Memory B cell (primary cell): ENCODE measurements around the gene SLC34A3.
"Not testable (repeated sequence)": the region's sequence is repeated elsewhere in the genome, so short reads cannot be mapped to it uniquely, and the experiment has no call there.

Experiments used
- ATAC-seq: fragments of 150-1000 bp; cut with Tn5 transposase; 2 replicates; pipeline ENCODE4 v1.10.0; 2021; ENCODE audit warnings: low read depth, mild to moderate bottlenecking, moderate library complexity
- DNase-seq, 2 donors: peaks; one replicate each; pipeline ENCODE4 v3.0.0; 2022; ENCODE audit warnings: low spot score in 2 of 2
- H3K27ac Mint-ChIP-seq: one replicate; pipeline ENCODE4 v1.8.0; 2022; ENCODE audit warnings: mild to moderate bottlenecking, moderate library complexity, mixed read lengths
- H3K27me3 Mint-ChIP-seq: one replicate; pipeline ENCODE4 v1.8.0; 2022; ENCODE audit warnings: mixed read lengths
- H3K36me3 Mint-ChIP-seq: one replicate; pipeline ENCODE4 v1.8.0; 2022; ENCODE audit warnings: mild to moderate bottlenecking, mixed read lengths
- H3K4me1 Mint-ChIP-seq: one replicate; pipeline ENCODE4 v1.8.0; 2022; ENCODE audit warnings: mixed read lengths
- H3K4me3 Mint-ChIP-seq: one replicate; pipeline ENCODE4 v1.8.0; 2022; ENCODE audit warnings: mild to moderate bottlenecking, moderate library complexity, mixed read lengths
- H3K9me3 Mint-ChIP-seq: one replicate; pipeline ENCODE4 v1.8.0; 2022; ENCODE audit warnings: mixed read lengths

SLC34A3 gene

GRCh38 chr9:137255448-137256114, 24.9 kb downstream of the SLC34A3 start:
- peaks cover 1% of the 10 kb centered on the region for H3K27me3 Mint-ChIP-seq
- peaks cover 9% of the 10 kb centered on the region for H3K4me1 Mint-ChIP-seq
- no peak overlapping the region for H3K27ac Mint-ChIP-seq
- H3K4me3 Mint-ChIP-seq: peak overlapping the region; percentile 84
- DNase-seq (no peak), ATAC-seq (no peak)
- H3K36me3 Mint-ChIP-seq: no peaks in the 10 kb centered on the region
- H3K9me3 Mint-ChIP-seq: no peaks in the 10 kb centered on the region

DNA sequence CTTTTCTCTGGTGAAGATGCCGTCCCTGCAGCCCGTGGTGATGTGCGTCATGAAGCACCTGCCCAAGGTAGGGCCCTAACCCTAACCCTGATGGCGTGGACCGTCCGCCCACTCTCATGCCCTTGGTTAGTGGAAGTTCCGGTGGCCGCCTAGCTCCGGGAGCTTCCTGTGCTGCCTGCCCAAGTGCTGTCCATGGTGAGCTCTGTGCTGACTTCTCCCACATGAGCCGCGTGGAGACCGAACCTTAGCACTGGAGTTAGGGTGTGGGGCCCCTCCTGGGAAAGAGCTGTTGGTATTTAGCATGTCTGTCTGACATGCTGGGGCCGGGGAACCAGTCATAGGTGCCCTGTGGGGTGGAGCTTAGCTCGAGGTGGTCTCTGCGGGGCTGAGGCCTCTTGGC, 25.7 kb downstream of the SLC34A3 start:
- Mint-ChIP-seq H3K4me1 (peaks cover 9% of the 10 kb centered on the region), H3K27me3 (no peaks in the 10 kb centered on the region), H3K4me3 (peak overlapping the region; percentile 84), H3K36me3 (no peaks in the 10 kb centered on the region), H3K9me3 (no peaks in the 10 kb centered on the region), H3K27ac (no peak overlapping the region)
- ATAC-seq (no peak), DNase-seq (no peak)

GRCh38 chr9:137256856-137257255, 26.2 kb downstream of the SLC34A3 start:
- H3K4me1 Mint-ChIP-seq: peaks cover 12% of the 10 kb centered on the region
- H3K27ac Mint-ChIP-seq: no peak overlapping the region
- H3K36me3 Mint-ChIP-seq: no peaks in the 10 kb centered on the region
- no peaks in the 10 kb centered on the region for H3K27me3 Mint-ChIP-seq
- no peaks in the 10 kb centered on the region for H3K9me3 Mint-ChIP-seq
- ATAC-seq: no peak
- H3K4me3 Mint-ChIP-seq: peak overlapping the region; percentile 39
- DNase-seq: no peak

DNA sequence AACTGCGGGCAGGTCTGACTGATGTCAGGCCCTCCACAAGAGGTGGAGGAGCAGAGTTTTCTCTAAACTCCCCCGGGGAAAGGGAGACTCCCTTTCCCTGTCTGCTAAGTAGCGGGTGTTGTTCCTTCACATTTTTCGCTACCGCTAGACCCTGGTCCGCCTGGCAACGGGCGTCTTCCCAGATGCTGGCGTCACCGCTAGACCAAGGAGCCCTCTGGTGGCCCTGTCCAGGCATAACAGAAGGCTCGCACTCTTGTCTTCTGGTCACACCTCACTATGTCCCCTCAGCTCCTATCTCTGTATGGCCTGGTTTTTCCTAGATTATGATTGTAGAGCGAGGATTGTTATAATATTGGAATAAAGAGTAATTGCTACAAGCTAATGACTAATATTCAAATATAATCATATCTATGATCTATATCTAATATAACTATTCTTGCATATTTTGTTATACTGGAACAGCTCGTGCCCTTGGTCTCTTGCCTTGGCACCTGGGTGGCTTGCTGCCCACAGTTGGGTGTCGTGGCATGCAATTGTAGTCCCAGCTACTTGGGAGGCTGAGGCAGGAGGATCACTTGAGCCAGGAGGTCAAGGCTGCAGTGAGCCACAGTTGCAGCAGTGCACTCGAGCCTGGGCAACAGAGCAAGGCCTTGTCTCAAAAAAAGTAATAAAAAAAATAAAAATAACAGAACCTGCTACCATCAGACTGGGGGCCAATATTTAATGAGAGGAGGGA, 31.6 kb downstream of the SLC34A3 start:
- not testable (repeated sequence) for H3K4me1 Mint-ChIP-seq, H3K27ac Mint-ChIP-seq, H3K9me3 Mint-ChIP-seq, DNase-seq, H3K27me3 Mint-ChIP-seq, H3K36me3 Mint-ChIP-seq, H3K4me3 Mint-ChIP-seq, ATAC-seq

GRCh38 chr9:137262909-137263285, 32.2 kb downstream of the SLC34A3 start:
- Mint-ChIP-seq H3K4me1 (peaks cover 12% of the 10 kb centered on the region), H3K9me3 (no peaks in the 10 kb centered on the region), H3K4me3 (no peak overlapping the region), H3K27me3 (no peaks in the 10 kb centered on the region), H3K27ac (no peak overlapping the region), H3K36me3 (peaks cover 3% of the 10 kb centered on the region)
- DNase-seq (no peak), ATAC-seq (no peak)

DNA sequence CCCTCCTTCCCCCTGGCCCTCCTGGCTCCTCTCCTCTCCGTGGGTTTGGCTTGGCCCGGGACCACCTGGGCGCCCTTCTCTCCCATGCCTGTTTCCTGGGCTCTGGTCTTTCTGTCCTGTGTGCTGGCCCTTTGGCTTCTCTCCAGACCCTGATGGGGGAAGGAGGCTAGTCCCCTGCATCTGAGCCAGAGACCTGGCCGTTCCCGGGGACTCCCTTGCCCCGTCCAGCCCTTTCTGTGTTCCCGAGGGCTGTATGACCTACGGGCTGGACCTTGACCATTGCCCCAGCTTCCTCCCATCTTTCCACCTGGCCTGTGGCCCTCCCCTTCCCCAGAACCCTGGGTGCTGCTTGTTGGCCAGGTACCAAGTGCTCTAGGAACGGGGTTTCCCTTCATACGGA, 32.8 kb downstream of the SLC34A3 start:
- Mint-ChIP-seq H3K36me3 (peaks cover 3% of the 10 kb centered on the region), H3K27me3 (no peaks in the 10 kb centered on the region), H3K4me3 (no peak overlapping the region), H3K27ac (no peak overlapping the region), H3K4me1 (peaks cover 16% of the 10 kb centered on the region), H3K9me3 (no peaks in the 10 kb centered on the region)
- ATAC-seq: no peak
- DNase-seq: no peak

DNA sequence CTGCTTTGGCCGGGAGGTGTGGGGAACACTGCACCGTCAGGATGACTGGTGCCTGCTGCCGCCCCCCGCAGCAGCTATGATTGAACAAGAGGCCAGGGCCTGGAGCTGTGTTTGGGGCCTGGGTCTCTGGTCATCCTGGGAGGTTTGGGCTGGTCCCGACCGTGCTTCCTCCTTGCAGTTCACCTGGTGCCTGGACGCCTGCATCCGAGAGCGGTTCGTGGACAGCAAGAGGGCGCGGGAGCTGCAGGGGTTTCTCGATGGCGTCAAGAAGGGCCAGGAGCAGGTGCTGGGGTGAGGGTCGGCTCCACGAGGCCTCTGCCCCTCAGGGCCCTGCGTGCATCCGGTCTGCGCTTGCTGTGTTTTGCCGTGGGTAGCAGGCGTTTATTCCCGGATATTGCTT, 33.4 kb downstream of the SLC34A3 start:
- ATAC-seq: no peak
- no peak overlapping the region for H3K4me3 Mint-ChIP-seq
- H3K4me1 Mint-ChIP-seq: peaks cover 20% of the 10 kb centered on the region
- H3K36me3 Mint-ChIP-seq: peaks cover 6% of the 10 kb centered on the region
- no peaks in the 10 kb centered on the region for H3K27me3 Mint-ChIP-seq
- no peak for DNase-seq
- no peaks in the 10 kb centered on the region for H3K9me3 Mint-ChIP-seq
- H3K27ac Mint-ChIP-seq: no peak overlapping the region

- Mint-ChIP-seq H3K27me3 (no peaks in the 10 kb centered on the region), H3K4me1 (peaks cover 26% of the 10 kb centered on the region), H3K36me3 (peaks cover 6% of the 10 kb centered on the region), H3K27ac (no peak overlapping the region), H3K4me3 (no peak overlapping the region), H3K9me3 (no peaks in the 10 kb centered on the region)
- DNase-seq (no peak), ATAC-seq (no peak)
These were observed 34.9 kb downstream of the SLC34A3 start for GRCh38 chr9:137265496-137266161.

GRCh38 chr9:137266162-137266527, 35.4 kb downstream of the SLC34A3 start:
- peaks cover 6% of the 10 kb centered on the region for H3K36me3 Mint-ChIP-seq
- no peak for DNase-seq
- no peaks in the 10 kb centered on the region for H3K9me3 Mint-ChIP-seq
- no peak overlapping the region for H3K27ac Mint-ChIP-seq
- H3K27me3 Mint-ChIP-seq: no peaks in the 10 kb centered on the region
- H3K4me3 Mint-ChIP-seq: no peak overlapping the region
- ATAC-seq: no peak
- peaks cover 26% of the 10 kb centered on the region for H3K4me1 Mint-ChIP-seq

- H3K36me3 Mint-ChIP-seq: peaks cover 6% of the 10 kb centered on the region
- no peaks in the 10 kb centered on the region for H3K9me3 Mint-ChIP-seq
- H3K27ac Mint-ChIP-seq: no peak overlapping the region
- ATAC-seq (no peak), DNase-seq (no peak)
- H3K27me3 Mint-ChIP-seq: no peaks in the 10 kb centered on the region
- no peak overlapping the region for H3K4me3 Mint-ChIP-seq
- peaks cover 26% of the 10 kb centered on the region for H3K4me1 Mint-ChIP-seq
These were observed 36.1 kb downstream of the SLC34A3 start for GRCh38 chr9:137266585-137267453.

DNA sequence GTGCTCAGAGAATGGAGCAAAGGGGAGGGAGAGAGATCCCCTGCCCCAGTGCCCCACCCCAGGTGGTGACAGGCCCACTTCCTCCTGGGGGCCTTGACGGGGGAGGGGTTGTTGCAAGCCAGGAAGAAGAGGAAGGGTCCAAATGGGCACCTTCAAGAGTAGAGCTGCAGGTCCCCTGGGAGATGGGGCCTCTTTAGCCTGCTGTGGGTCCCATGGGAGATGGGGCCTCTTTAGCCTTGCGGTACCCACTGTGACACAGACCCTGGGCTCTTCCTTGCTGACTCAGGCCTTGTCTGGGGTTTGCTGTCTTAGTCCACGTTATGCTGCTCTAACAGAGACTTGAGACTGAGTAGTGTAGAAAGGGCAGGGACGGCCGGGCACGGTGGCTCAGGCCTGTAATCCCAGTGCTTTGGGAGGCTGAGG, 37.2 kb downstream of the SLC34A3 start:
- no peaks in the 10 kb centered on the region for H3K27me3 Mint-ChIP-seq
- DNase-seq (no peak), ATAC-seq (peak; percentile 44)
- no peaks in the 10 kb centered on the region for H3K9me3 Mint-ChIP-seq
- peaks cover 25% of the 10 kb centered on the region for H3K4me1 Mint-ChIP-seq
- peak overlapping the region; percentile 54 for H3K27ac Mint-ChIP-seq
- H3K36me3 Mint-ChIP-seq: peaks cover 6% of the 10 kb centered on the region
- peak overlapping the region; percentile 87 for H3K4me3 Mint-ChIP-seq

GRCh38 chr9:137268538-137269201, 38.0 kb downstream of the SLC34A3 start:
- Mint-ChIP-seq H3K27me3 (no peaks in the 10 kb centered on the region), H3K4me1 (peaks cover 22% of the 10 kb centered on the region), H3K9me3 (no peaks in the 10 kb centered on the region), H3K27ac (peak overlapping the region; percentile 54), H3K4me3 (peak overlapping the region; percentile 87), H3K36me3 (peaks cover 6% of the 10 kb centered on the region)
- DNase-seq (no peak), ATAC-seq (peak; percentile 9)

- no peak for DNase-seq
- Mint-ChIP-seq H3K9me3 (no peaks in the 10 kb centered on the region), H3K4me3 (peak overlapping the region; percentile 87), H3K36me3 (peaks cover 6% of the 10 kb centered on the region), H3K4me1 (peaks cover 22% of the 10 kb centered on the region), H3K27ac (peak overlapping the region; percentile 54), H3K27me3 (no peaks in the 10 kb centered on the region)
- peak; percentile 77 for ATAC-seq
These were observed 38.6 kb downstream of the SLC34A3 start for GRCh38 chr9:137269231-137269772.
